Neural progenitor cell (in vitro differentiated cells): ENCODE results near the gene SVOP.

Experiments used
- EZH2 ChIP-seq: fragments of 200-600 bp; sonication (generic); IDR thresholded peaks from 2 replicates; pipeline ENCODE4 v1.6.1; 2017; ENCODE audit warnings: antibody characterized with exemption, mild to moderate bottlenecking, moderate library complexity
- EZH2phosphoT487 ChIP-seq: fragments of 200-600 bp; sonication (generic); IDR thresholded peaks from 2 replicates; pipeline ENCODE4 v1.6.1; 2017; ENCODE audit warnings: antibody characterized with exemption
- TF ChIP-seq, protein P1 (sequence below): fragments of 200-600 bp; sonication (generic); IDR thresholded peaks from 2 replicates; pipeline ENCODE4 v1.5.1; 2017; ENCODE audit warnings: antibody characterized with exemption, mild to moderate bottlenecking

DNA sequence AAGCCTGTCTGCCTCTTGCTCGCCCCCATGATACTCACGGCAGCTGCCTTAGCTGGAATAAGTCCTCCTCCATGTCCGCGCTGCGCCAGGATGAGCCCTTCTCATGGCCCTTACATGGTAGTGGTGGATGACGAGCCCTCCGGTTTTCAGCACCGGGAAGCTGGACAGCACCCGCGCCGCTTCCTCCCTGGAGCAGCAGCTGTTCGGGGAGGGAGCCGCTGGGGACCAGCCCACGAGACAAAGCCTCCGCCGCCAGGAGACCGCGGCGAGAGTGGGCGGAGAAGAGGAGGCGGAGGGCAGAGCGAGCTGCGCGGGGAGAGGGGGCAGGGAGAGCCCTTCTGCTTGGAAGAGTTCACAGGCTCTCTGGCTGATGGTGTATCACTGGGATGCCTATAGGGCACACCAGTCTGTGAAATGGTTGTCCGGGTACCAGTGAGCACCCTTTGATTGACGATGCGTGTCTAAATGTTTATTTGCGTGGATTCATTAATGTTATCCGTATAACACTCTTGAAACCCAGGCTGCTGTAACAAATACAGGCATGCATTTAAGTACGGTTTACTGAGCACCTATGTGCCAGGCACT lies at the start of gene SVOP:
- TF ChIP-seq, protein P1, sequence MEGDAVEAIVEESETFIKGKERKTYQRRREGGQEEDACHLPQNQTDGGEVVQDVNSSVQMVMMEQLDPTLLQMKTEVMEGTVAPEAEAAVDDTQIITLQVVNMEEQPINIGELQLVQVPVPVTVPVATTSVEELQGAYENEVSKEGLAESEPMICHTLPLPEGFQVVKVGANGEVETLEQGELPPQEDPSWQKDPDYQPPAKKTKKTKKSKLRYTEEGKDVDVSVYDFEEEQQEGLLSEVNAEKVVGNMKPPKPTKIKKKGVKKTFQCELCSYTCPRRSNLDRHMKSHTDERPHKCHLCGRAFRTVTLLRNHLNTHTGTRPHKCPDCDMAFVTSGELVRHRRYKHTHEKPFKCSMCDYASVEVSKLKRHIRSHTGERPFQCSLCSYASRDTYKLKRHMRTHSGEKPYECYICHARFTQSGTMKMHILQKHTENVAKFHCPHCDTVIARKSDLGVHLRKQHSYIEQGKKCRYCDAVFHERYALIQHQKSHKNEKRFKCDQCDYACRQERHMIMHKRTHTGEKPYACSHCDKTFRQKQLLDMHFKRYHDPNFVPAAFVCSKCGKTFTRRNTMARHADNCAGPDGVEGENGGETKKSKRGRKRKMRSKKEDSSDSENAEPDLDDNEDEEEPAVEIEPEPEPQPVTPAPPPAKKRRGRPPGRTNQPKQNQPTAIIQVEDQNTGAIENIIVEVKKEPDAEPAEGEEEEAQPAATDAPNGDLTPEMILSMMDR = no peak
- TF ChIP-seq EZH2 (no peak), EZH2phosphoT487 (no peak)
